GM15510 (cell line): ENCODE measurements around the gene HIVEP3.

Experiments
- POLR2A ChIP-seq: IDR thresholded peaks from 3 replicates; pipeline ENCODE4 v1.6.1; 2011; ENCODE audit warnings: borderline replicate concordance; ENCODE audit not compliant: insufficient read length; ENCODE audit errors: extremely low read depth

The HIVEP3 gene

GRCh38 chr1:41698916-41699860, 219.5 kb downstream of the HIVEP3 start:
- no peak for TF ChIP-seq POLR2A

GRCh38 chr1:41696381-41696780, 222.3 kb downstream of the HIVEP3 start:
- no peak for TF ChIP-seq POLR2A

- no peak for TF ChIP-seq POLR2A
These were observed 223.5 kb downstream of the HIVEP3 start for GRCh38 chr1:41695118-41695745.

GRCh38 chr1:41691424-41691823, 227.3 kb downstream of the HIVEP3 start:
- TF ChIP-seq POLR2A, result no peak

- TF ChIP-seq POLR2A, result no peak
These were observed 228.4 kb downstream of the HIVEP3 start for GRCh38 chr1:41690331-41690730.

GRCh38 chr1:41689558-41689981, 229.2 kb downstream of the HIVEP3 start:
- no peak for TF ChIP-seq POLR2A

- no peak for TF ChIP-seq POLR2A
These were observed 229.6 kb downstream of the HIVEP3 start for GRCh38 chr1:41689139-41689538.

GRCh38 chr1:41687007-41687406, 231.7 kb downstream of the HIVEP3 start:
- no peak for TF ChIP-seq POLR2A

- TF ChIP-seq POLR2A, result no peak
These were observed 234.8 kb downstream of the HIVEP3 start for GRCh38 chr1:41683681-41684500.

GRCh38 chr1:41682845-41683625, 235.7 kb downstream of the HIVEP3 start:
- TF ChIP-seq POLR2A, result no peak

GRCh38 chr1:41682149-41682548, 236.6 kb downstream of the HIVEP3 start:
- no peak for TF ChIP-seq POLR2A

GRCh38 chr1:41681331-41682098, 237.2 kb downstream of the HIVEP3 start:
- TF ChIP-seq POLR2A, result no peak

- no peak for TF ChIP-seq POLR2A
These were observed 238.7 kb downstream of the HIVEP3 start for GRCh38 chr1:41679994-41680393.

GRCh38 chr1:41679531-41679930, 239.2 kb downstream of the HIVEP3 start:
- TF ChIP-seq POLR2A, result no peak

GRCh38 chr1:41678111-41678878, 240.4 kb downstream of the HIVEP3 start:
- TF ChIP-seq POLR2A, result no peak
